ENCODE data around the gene ARL15. TPM values are rescaled to one million over a fixed set of nuclear protein-coding genes. Genes with fewer than 3 reads are reported as not detected.

ARL15 gene
- total and polyA plus RNA-seq, 2 of the 8 experiments (the other 6 are each of a cell fraction or from before 2014, with no cell fraction given) = 9.9 to 21.2 TPM

GRCh38 chr5:53965459-53965858 lies 344.9 kb downstream of the ARL15 start:
- Histone ChIP-seq H4K8ac (ENCODE audit: extremely low read depth, insufficient read depth, low read length) (no peak overlapping the region), H3K56ac (replicated peaks; ENCODE audit: insufficient read length, low read depth, low read length) (no peak overlapping the region), H2AK5ac (ENCODE audit: low read depth, low read length) (no peak overlapping the region), H3K23ac (ENCODE audit: insufficient read length) (no peak overlapping the region), H3K36me3 (ENCODE audit: control insufficient read depth in 2 of 4, insufficient read depth in 4 of 4, low read length in 3 of 4) (no peaks in the 10 kb centered on the region), H2AFZ (ENCODE audit: low read length) (no peak overlapping the region), H3K23me2 (ENCODE audit: low read depth, low read length) (no peaks in the 10 kb centered on the region; the same call in 1 of the 2 replicates), H3K4me1 (replicated peaks in 1 of 4; ENCODE audit: control insufficient read depth in 3 of 4, insufficient read depth in 4 of 4, low read length in 3 of 4) (no peaks in the 10 kb centered on the region), H2BK120ac (replicated peaks; ENCODE audit: low read depth, low read length) (no peak overlapping the region), H3K4me3 (ENCODE audit: extremely low read depth in 1 of 4, insufficient read depth in 2 of 4, low read depth in 3 of 4, low read length in 4 of 4) (no peak overlapping the region), H3K9me3 (ENCODE audit: insufficient read depth in 2 of 2, low read depth in 1 of 2, low read length in 1 of 2) (no peaks in the 10 kb centered on the region), H2BK15ac (ENCODE audit: low read length) (no peak overlapping the region), H3K14ac (ENCODE audit: insufficient read length) (no peak overlapping the region), H3K4ac (replicated peaks; ENCODE audit: insufficient read length, low read depth, low read length) (no peak overlapping the region), H3K79me1 (ENCODE audit: low read depth, low read length) (no peaks in the 10 kb centered on the region), H3K27ac (ENCODE audit: low read depth, low read length) (no peak overlapping the region), H3K27me3 (replicated peaks in 1 of 4; ENCODE audit: control insufficient read depth in 3 of 4, extremely low read depth in 1 of 4, insufficient read depth in 3 of 4, low read length in 3 of 4) (no peaks in the 10 kb centered on the region), H3K79me2 (ENCODE audit: control insufficient read depth in 1 of 2, insufficient read depth in 2 of 2, low read length in 2 of 2) (no peaks in the 10 kb centered on the region), H2BK5ac (ENCODE audit: low read depth, low read length) (no peak overlapping the region), H4K91ac (replicated peaks; ENCODE audit: insufficient read length, low read length) (no peak overlapping the region), H3K18ac (ENCODE audit: extremely low read depth, low read length) (no peak overlapping the region), H2BK20ac (ENCODE audit: low read length) (no peak overlapping the region), H4K20me1 (replicated peaks in 1 of 2; ENCODE audit: control insufficient read depth in 1 of 2, insufficient read depth in 2 of 2, low read length in 2 of 2) (no peaks in the 10 kb centered on the region), H4K5ac (ENCODE audit: insufficient read length, low read depth, low read length) (no peak overlapping the region), H3K9ac (replicated peaks in 1 of 4; ENCODE audit: extremely low read depth in 1 of 4, low read depth in 3 of 4, low read length in 3 of 4) (no peak overlapping the region), H3K4me2 (ENCODE audit: insufficient read depth in 1 of 2, low read depth in 2 of 2, low read length in 2 of 2) (no peak overlapping the region), H2BK12ac (ENCODE audit: low read depth, low read length) (no peak overlapping the region)
- DNase-seq (ENCODE audit: low read depth in 1 of 2, low spot score in 2 of 2) = no peak
- no peak for TF ChIP-seq SP2 (IDR thresholded peaks at IDR 0.05; ENCODE audit: low read length)
- TF ChIP-seq, protein P1, sequence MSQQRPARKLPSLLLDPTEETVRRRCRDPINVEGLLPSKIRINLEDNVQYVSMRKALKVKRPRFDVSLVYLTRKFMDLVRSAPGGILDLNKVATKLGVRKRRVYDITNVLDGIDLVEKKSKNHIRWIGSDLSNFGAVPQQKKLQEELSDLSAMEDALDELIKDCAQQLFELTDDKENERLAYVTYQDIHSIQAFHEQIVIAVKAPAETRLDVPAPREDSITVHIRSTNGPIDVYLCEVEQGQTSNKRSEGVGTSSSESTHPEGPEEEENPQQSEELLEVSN (IDR thresholded peaks at IDR 0.05) = no peak
- TF ChIP-seq CREB1 (IDR thresholded peaks at IDR 0.05) = no peak
- no peak for TF ChIP-seq SIX5 (IDR thresholded peaks at IDR 0.05; ENCODE audit: low read depth, low read length)
- no peak for TF ChIP-seq FOSL1 (IDR thresholded peaks at IDR 0.05; ENCODE audit: insufficient read depth, low read depth, low read length)
- no peak for TF ChIP-seq BACH1 (IDR thresholded peaks at IDR 0.05; ENCODE audit: low read length)
- TF ChIP-seq TCF12 (IDR thresholded peaks at IDR 0.05; ENCODE audit: low read depth, low read length) = no peak
- no peak for TF ChIP-seq SP4 (IDR thresholded peaks at IDR 0.05; ENCODE audit: low read length)
- TF ChIP-seq RNF2 (IDR thresholded peaks at IDR 0.05; ENCODE audit: borderline replicate concordance, low read depth, low read length, missing control alignments, poor library complexity, severe bottlenecking) = no peak
- no peak for TF ChIP-seq KDM4A (IDR thresholded peaks at IDR 0.05; ENCODE audit: low read depth, low read length, severe bottlenecking)
- no peak for TF ChIP-seq HDAC2 (IDR thresholded peaks at IDR 0.05; ENCODE audit: borderline replicate concordance in 1 of 2, low read depth in 2 of 2, low read length in 2 of 2)
- POLR2A ChIA-PET (ENCODE audit: partially characterized antibody) = no interaction called here
- no peak for FAIRE-seq
- CTCF ChIA-PET (ENCODE audit: partially characterized antibody) = no interaction called here

All from H1 (cell line).